Stimulated activated CD8-positive, alpha-beta memory T cell treated with anti-CD3 and anti-CD28 coated beads, Interleukin-12 subunit alpha, Interleukin-12 subunit beta, amount 100 ng/mL, for 24 hours (primary cell): ENCODE results near the gene ASCL1.

Experiments
- DNase-seq: peaks from one replicate; pipeline ENCODE4 v3.0.0-alpha.2; 2020; ENCODE audit errors: extremely low read depth

The ASCL1 gene

GRCh38 chr12:102957339-102958050 lies at the start of gene ASCL1:
ASCL1 (plus strand) TSS chr12:102957674; CDS start chr12:102958245, 571 bp downstream.
- no peak for DNase-seq

DNA sequence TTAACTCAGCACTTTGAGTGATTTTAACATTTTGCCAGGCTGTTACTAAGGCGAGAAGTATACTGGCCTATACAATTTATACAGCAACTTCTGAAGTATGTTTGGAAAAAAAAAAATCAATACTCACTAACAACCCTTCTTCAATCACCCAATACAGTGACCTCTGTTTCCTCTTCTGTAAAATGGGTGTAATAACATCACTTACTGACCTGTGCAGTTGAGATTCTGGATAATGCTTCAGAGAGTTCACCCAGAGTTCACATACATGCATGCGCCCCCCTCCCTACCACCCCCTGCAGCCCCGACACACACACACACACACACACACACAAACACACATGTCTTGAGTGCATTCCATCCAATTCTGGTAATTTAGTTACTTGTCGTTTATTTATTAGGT lies 49.6 kb upstream of the ASCL1 start:
- no peak for DNase-seq

DNA sequence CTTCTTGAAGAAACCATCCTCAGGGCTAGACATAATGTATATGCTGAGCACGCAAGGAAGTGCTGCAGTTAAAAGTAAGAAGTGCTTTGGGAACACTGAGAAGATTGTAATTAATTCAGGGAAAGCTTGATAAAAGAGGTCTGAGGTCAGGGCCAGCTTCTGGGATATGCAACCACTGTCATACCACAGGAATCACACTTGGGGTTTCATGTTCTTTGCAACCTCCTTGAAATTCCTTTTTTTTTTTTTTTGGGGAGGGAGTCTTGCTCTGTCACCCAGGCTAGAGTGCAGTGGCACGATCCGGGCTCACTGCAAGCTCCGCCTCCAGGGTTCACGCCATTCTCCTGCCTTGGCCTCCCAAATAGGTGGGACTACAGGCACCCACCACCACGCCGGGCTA lies 47.3 kb upstream of the ASCL1 start:
- no peak for DNase-seq

GRCh38 chr12:102910792-102911191 lies 46.7 kb upstream of the ASCL1 start:
- no peak for DNase-seq

DNA sequence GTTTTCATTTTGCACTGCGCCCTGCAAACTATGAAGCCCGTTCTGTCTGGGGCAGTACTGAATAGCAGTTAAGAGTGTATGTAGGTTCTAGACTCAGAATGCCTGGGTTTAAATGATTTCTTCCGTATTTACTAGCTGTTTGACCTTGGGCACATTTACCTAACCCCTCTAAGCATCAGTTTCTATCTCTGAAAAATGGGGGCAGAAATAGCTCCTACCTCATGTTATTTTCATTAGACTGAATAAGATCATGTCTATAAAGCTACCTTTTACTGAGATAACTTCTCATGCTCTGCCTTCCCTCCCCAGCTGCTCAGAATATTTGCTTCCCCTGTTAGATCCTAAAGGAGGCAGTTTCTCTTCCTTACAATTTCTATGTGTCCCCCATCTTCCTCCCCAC lies 46.2 kb upstream of the ASCL1 start:
- no peak for DNase-seq

DNA sequence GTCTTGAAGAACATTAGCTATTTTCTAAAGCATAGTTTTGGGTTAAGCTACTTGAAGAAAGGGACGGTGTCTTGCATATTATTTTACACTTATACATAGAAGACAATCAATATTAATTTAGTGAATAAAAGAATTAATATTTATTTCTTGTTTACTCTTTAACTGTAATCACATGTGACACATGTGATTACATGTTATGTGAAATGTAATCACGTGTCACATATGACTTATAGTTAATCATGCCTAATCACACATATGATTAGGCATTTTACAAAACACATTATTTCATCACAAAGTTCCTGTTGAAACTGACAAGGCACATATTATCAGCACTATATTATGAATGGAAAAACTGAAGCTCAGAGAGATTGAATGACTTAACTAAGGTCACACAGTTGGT lies 45.2 kb upstream of the ASCL1 start:
- DNase-seq, result no peak

- no peak for DNase-seq
Measured at GRCh38 chr12:102913453-102914226, 43.8 kb upstream of the ASCL1 start.

DNA sequence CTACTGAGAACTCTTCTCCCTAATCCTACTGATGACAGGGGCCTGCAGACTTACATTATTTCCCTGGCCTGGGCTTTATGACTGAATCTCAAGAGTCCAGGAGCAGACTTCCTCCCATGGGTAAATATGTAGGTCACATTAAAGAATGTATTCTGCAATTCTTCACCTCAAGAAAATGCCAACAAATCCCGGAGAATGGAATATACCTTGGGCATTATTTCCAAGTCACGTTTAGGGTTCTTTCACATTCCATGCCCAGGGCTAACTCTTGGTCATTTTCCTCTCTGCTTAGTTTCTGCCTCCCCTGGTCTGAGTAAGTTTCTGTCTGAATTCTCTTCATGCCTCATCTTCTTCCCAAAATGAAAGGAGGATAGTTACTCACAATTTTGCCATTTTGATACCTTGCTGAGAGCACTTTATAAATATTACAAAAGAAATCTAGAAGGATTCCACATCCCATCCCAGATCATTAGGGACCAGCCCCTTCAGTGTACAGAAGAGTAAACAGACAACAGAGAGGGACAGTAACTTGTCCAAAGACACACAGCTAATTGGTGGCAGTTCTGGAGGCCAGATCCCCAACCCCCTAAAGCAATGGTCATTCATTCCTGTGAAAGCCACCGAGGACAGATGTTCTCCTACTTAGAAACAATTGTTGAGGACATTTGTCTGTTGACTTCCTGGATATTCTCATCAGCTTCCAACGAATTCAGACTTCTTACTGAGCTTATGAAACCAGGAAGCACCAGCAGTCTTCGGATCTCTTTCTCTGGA lies 41.0 kb upstream of the ASCL1 start:
- DNase-seq, result no peak

GRCh38 chr12:102917026-102917787 lies 40.3 kb upstream of the ASCL1 start, which contains the start of gene PAH:
PAH (minus strand) TSS chr12:102917244; CDS start chr12:102917130, 114 bp downstream.
- DNase-seq, result no peak

DNA sequence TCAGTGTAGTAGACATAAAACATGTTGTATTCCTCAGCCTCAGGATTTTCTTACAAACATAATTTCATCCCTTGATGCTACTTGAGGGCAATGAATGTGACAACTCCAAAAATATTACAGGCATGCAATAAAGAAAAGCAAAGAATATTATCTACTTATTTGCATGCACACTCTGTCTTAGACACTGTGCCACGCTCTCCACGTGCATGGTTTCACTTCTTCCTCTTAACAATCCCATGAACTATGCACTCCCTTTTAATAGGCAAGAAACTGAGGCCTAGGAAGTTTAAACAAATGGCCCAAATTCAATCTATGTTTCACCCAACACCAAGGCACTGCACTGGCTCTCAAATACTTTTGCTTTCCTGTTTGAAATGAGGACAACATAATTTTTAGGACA lies 38.6 kb upstream of the ASCL1 start:
- DNase-seq, result no peak

- DNase-seq, result no peak
Measured at GRCh38 chr12:102920271-102920670, 37.2 kb upstream of the ASCL1 start.

DNA sequence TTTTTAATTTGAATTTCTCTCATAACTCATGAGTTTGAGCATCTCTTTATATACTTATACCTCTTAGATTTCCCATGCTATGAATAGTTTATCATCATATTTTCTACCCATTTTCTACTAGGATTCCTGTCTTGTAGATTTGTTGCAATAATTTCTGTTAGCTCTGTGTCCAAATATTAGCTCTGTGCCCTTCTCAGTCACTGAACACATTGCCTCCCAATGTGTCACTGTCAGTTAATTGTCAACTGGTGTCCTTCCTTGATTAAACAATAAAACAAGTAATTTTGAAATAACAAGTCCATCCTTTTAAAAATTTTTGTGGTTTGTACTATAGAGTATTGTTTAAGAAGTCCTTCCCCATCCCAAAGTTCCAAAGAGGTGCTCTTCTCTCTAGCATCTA lies 36.2 kb upstream of the ASCL1 start:
- no peak for DNase-seq

- no peak for DNase-seq
Measured at GRCh38 chr12:102927220-102927619, 30.3 kb upstream of the ASCL1 start.

GRCh38 chr12:102933168-102933567 lies 24.3 kb upstream of the ASCL1 start:
- DNase-seq, result no peak

DNA sequence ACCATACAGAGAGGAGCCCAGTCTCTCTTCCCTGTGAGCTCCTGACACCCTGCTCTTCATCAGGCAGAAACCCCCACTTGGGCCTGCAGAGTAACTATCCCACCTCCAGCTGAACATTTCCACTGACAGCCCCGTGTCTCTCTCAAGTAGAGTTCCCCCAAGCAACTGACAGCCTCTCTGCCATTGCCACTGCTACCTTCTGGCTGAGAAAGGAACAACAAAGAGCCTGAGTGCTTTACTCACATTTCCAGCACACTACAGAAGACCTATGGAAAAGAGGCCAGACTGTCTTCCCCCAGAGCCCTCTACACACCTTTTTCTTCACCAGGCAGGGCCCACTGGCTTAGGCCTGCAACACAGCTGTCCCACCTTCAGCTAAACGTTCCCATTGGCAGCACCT lies 18.4 kb upstream of the ASCL1 start:
- no peak for DNase-seq

GRCh38 chr12:102939670-102940222 lies 17.7 kb upstream of the ASCL1 start:
- no peak for DNase-seq

DNA sequence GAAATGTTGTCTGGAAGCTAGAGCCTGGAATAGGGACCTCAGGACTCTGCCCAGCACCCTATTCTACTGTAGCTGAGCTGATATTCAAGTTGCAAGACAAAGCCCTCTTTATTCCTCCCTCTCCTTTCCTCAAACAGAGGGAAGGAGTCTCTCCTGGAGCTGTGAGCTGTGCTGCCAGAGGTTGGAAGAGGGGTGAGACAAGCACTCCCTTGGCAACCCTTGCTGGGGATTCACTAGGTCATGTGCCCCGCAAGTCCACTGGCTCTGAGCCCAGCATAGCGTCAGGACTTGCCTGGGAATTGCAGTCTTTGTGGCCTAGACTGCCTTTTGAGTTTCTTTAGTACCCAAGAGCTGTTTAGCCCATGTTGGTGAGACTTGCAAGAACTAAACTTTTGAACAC lies 11.4 kb upstream of the ASCL1 start:
- DNase-seq, result no peak

DNA sequence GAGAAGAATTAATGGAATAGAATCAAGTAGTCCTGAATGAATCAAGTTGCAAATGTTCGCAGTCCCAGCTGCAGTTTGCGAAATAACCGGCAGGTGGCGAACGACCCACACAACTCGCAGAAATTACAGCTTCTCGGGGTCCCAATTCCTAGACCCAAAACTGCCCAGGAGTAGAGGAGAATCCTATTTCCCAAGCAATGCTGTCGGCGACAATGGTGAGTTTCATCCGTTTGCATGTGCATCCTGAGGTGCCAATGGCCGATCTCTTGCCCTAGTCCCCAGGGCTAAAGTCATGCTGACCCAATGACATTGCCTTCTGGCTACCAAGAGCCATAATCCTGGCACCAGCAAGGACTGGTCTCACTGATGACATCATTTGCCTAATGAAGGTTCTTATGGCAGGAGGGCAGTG lies 8.5 kb upstream of the ASCL1 start:
- DNase-seq, result no peak

DNA sequence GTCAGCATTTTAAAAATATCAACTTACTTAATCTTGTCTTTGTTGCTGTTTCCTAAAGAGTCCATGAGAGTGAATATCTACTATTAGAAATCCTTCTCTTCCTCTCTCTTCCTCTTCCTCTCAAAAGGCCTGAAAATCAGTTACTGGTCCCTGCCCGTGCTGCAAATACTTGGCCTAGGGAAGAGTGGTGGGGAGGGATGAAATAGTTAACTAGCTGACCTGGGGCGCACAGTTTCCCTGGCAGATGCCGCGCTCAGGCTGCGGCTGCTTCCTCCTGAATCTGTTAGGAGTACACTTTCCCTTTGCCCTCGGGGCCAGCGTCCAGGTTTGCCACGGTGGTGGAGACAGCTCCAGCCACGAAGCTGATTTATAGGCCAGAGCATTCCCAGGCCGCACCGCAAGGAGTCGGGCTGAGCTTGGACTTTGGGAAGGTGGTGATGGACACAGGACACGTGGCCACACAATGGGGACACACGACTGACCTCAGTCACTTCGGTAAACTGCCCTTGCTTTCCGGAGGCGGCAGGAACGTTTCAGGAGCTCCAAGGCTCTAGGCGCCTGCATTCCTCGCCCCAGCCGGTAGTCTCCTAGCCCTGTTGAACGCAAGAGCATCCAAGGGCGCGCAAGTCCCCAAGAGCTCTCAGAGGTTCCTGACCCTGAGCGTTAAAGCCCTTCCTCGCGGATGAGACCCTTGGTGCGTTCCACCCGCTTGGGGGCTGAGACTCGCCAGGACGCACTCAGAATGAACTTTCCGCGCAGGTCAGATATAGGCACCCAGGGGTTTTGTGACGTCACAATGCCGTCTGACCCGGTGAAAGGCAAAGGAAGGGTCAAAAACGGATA lies 7.1 kb upstream of the ASCL1 start:
- no peak for DNase-seq

DNA sequence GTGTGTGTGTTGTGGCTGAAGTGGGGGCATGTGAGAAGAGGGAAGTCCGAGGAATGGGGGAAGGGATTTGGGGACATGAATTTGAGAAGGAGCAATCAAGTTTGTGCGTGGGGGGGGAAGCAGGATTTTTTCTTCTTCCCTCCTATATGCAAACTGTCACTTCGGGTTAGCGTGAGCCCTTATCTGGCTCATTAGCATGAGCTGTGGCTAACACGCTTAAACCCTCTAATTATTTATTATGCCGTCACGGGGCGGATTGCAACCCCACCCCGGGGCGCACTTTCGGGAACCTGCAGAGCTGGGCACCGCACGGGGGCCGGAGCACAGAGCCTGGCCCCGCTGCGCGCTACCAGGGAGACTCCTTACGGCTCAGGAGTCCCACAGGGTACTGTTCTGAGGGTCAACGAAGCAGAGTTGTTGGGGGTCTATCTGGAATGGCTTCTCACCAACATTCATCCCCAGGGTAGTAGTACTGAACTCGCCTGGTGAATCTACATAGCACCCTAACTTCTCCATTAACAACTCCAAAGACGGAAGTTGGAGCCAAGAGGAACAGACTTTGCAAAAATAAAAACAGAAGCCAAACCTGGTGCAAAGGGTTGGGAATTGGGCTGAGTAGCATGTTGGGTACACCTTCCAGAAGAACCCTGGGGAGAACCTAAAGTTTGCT lies 6.4 kb upstream of the ASCL1 start:
- no peak for DNase-seq
